Amniotic epithelial cell (primary cell): Measurements from ENCODE around the gene VCX2.
"Not testable (repeated sequence)": the region's sequence is repeated elsewhere in the genome, so short reads cannot be mapped to it uniquely, and the experiment has no call there.

Experiments
- DNase-seq: peaks from one replicate; pipeline ENCODE4 v3.0.0-alpha.2; 2010; ENCODE audit warnings: low read depth

Gene VCX2

DNA sequence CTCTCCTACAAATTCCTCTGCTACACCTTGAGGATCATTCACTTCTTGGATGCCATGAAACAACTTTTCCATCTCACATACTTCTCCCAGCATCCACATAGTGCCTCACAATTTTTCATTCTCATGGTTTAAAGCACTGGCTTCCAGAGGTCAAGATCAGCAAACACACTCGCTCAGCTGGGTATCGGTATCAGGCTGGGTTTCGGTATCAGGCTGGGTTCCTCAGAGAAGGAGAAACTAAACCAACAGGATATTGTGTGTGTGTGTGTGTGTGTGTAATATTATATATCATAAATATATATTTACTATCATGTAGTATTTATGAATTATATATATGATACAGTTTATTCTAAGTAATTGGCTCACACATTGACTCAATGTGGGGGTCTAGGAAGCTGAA lies at the start of gene VCX2:
VCX2 (minus strand) TSS at position 99 of the 400 bp plus-strand sequence. CDS start 624 bp downstream, outside the sequence.
- DNase-seq = not testable (repeated sequence)

DNA sequence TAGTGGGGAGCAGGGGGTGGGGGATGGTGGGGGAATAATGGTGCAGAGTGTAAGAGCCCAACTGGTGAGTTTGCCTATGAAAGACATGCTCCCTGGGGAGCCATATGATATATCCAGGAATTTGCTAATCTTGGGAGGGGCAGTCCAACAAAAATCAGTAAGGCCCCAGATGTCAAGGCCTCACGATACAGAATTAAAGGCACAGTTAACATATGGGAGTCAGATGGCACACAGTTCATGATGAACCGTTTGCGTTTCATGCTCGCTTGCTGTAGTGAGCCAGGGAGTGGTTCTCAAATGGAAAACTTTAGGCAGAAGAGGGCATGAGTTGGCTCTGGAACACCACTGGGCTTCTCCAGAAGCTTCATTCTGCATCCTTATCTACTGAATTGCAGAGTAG lies 33.9 kb upstream of the VCX2 start:
- DNase-seq = no peak

DNA sequence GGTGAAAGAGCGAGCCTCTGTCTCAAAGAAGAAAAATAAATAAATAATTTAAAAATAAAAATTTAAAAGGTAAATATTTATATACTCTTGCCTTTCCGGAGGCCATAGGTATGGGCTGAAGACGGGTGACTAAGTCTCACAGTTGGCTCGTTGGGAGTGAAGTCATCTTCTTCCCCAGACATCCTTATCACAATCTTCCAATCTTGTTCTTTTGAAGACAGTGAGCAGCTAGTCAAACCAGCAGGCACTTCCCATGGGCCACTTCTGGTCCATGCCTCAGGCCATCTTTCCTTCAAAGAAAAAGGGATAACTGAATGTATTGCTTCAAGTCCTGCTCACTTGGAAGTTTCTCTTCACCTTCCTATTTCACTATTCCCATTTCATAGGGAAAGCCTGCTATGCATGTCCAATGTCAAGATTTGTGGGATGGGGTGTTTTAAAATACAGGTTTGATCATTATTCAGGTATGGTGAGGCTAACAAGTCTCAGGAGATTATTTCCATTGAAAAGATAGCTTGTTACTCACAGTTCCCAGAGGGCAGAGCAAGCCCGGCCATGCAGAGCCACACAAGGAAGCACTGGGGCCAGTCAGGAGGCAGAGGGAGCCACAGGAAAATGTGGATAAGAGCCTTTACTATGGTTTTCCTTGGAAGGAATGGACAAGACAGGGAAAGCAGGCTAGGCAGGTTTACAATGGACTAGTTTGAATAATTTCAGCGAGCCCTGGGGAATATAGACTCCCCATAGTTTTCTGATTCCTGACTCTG lies 33.3 kb upstream of the VCX2 start:
- DNase-seq = no peak

- peak; percentile 64 for DNase-seq
Observed at GRCh38 chrX:8201896-8202331, 30.8 kb upstream of the VCX2 start.

GRCh38 chrX:8196776-8197175 lies 25.7 kb upstream of the VCX2 start:
- DNase-seq = no peak

DNA sequence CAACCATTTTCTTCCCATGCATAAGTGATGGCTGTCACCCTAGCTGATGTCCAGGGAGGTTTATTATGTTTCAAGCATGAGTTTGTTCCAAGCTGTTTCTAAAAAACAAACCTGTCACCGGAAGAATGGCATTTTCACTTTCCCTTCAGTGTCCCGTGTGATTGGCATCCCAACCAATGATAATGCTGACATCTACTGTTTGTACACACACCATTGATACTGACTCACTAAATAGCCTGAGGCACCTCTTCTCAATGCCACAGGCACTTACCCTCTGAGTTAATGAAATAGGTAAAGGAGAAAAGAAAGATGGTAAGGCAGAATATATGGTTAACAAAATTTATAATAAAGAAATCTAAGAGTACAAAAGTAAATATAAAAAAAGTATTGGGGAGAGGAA lies 23.1 kb upstream of the VCX2 start:
- no peak for DNase-seq

- DNase-seq = no peak
Observed at GRCh38 chrX:8192276-8192675, 21.2 kb upstream of the VCX2 start.

GRCh38 chrX:8191022-8191421 lies 20.0 kb upstream of the VCX2 start:
- no peak for DNase-seq

DNA sequence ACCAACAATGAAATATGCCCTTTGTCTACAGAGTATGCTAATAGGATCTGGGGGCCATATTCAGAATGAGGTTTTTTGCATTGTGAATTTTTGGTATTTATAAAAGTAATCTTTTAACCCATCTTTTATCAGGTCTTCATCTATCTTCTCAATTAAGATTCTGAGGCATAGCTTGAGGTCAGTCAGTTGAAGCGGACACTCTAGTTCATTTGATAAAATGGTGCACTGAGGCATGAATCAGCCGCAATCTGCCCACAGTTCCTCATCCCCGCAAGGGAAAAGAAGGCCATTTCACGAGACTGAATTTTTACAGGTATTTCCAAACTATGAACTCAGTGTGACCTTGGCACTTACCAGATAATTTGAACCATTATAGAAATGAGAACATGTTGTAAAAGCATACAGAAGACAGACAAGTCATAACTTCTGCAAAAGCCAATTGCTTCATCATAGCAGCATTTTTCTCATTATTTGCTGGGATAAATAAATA lies 19.3 kb upstream of the VCX2 start:
- DNase-seq = no peak

GRCh38 chrX:8189096-8189830 lies 18.2 kb upstream of the VCX2 start:
- DNase-seq = no peak

DNA sequence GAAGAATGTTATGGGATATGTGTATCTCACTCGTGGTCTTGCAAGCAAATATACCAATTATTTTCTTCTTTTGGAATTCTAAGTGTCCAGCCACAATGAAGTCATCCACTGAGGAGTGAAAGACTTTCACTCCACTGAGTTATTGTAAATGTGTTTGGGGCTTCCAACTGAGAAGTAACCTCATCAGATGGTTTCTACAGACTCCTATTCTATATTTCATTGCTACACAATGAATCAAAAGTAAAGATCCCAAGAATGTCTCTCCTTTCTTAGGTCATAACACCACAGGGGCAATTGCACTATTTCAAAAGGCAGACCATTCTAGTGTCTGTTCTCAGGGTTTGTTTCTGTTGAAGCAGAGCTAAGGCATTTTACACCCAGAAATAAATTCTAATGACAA lies 12.3 kb upstream of the VCX2 start:
- no peak for DNase-seq

GRCh38 chrX:8179656-8180055 lies 8.6 kb upstream of the VCX2 start:
- DNase-seq = no peak

DNA sequence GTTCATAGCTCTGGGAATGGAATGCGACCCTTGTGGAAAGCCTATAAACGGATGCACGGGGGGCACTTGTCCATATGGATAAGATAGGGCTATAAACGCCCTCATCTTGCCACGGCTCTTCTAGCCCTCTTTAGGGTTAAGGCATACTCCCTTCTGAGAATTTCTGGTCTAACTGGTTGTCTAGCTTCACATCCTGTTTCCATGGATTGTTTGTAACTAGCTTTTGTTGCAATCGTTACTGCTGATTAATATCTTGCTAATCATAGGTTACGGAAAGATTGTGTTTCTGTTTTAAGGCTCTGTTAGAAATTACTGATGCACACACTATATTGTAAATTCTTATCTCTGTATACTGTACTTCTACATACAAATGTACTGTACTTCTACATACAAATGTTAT lies 17.1 kb downstream of the VCX2 start:
- DNase-seq = not testable (repeated sequence)

- DNase-seq = peak; percentile 16
Observed at GRCh38 chrX:8147226-8147625, 23.8 kb downstream of the VCX2 start.

DNA sequence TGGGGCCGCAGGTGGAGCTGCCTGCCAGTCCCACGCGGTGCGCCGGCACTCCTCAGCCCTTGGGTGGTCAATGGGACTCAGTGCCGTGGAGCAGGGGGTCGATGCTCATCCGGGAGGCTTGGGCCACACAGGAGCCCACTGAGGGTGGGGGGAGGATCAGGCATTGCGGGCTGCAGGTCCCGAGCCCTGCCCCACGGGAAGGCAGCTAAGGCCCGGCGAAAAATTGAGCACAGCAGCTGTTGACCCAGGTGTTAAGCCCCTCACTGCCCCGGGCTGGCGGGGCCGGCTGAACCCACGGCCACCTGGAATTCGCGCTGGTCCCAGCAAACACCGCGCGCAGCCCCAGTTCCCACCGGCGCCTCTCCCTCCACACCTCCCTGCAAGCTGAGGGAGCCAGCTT lies 26.1 kb downstream of the VCX2 start:
- DNase-seq = no peak

- DNase-seq = no peak
Observed at GRCh38 chrX:8141896-8142295, 29.2 kb downstream of the VCX2 start.

GRCh38 chrX:8140986-8141744 lies 29.9 kb downstream of the VCX2 start:
- no peak for DNase-seq

GRCh38 chrX:8139716-8140115 lies 31.4 kb downstream of the VCX2 start:
- DNase-seq = peak; percentile 70

DNA sequence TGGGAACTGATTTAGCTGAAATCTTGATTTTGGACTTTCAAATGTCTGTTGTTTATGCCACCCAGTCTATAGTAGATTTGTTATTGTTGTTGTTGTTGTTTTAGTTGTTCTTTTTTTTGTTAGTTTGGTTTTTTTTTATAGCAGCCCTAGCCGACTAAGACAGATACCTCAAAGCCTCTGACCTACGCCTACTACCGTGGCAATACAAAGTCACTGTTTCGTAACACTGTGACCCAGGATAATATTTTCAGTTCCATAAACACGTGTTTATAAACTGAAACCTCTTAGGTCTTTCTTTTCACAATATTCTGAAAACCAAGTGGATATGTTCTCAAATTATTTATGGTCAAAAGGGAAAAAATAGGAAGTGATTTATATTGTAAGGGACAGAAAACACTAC lies 32.8 kb downstream of the VCX2 start:
- DNase-seq = no peak

DNA sequence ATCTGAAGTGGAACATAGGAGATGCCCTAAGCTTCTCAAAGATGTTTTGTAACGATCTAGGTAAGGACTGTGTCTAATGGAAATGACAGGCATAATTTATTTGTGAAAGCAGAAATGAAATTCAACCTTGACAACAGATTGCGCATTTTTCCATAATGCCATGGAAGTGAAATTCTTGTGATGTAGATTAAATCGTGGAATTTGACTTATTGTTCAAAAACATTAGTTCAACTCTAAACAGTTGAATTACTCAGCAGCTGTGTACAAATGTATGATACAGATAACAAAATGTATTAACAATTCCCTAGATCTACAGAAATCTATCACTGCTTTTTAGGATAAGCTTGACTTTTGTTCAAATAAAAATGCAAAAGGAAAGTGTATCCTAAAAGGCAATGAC lies 44.4 kb downstream of the VCX2 start:
- no peak for DNase-seq

- DNase-seq = peak; percentile 15
Observed at GRCh38 chrX:8126092-8126491, 45.0 kb downstream of the VCX2 start.

GRCh38 chrX:8125566-8125965 lies 45.5 kb downstream of the VCX2 start:
- DNase-seq = no peak

GRCh38 chrX:8122538-8122937 lies 48.5 kb downstream of the VCX2 start:
- no peak for DNase-seq
